HPDE6-E6E7 (cell line): ENCODE data around the gene SNX27.
"Not testable (repeated sequence)": the region's sequence is repeated elsewhere in the genome, so short reads cannot be mapped to it uniquely, and the experiment has no call there.

ENCODE experiments used
- DNase-seq: peaks from one replicate; pipeline ENCODE4 v3.0.0; 2011; ENCODE audit warnings: missing footprints; ENCODE audit errors: extremely low spot score

SNX27 gene

GRCh38 chr1:151639466-151639865, 27.6 kb downstream of the SNX27 start:
- no peak for DNase-seq

GRCh38 chr1:151641229-151641628, 29.4 kb downstream of the SNX27 start:
- DNase-seq: no peak

GRCh38 chr1:151643085-151643484, 31.2 kb downstream of the SNX27 start:
- DNase-seq: not testable (repeated sequence)

GRCh38 chr1:151644001-151644400, 32.2 kb downstream of the SNX27 start:
- no peak for DNase-seq

- DNase-seq: no peak
These were observed 41.5 kb downstream of the SNX27 start for GRCh38 chr1:151653397-151653796.

- DNase-seq: no peak
These were observed 43.5 kb downstream of the SNX27 start for GRCh38 chr1:151655371-151655770.

- DNase-seq: no peak
These were observed 49.9 kb downstream of the SNX27 start for GRCh38 chr1:151661751-151662150.

GRCh38 chr1:151668090-151668489, 56.2 kb downstream of the SNX27 start:
- DNase-seq: no peak

- DNase-seq: not testable (repeated sequence)
These were observed 58.3 kb downstream of the SNX27 start for GRCh38 chr1:151670036-151670675.

- no peak for DNase-seq
These were observed 61.6 kb downstream of the SNX27 start for GRCh38 chr1:151673407-151673806.

GRCh38 chr1:151680391-151680790, 68.5 kb downstream of the SNX27 start:
- peak; percentile 43 for DNase-seq

GRCh38 chr1:151680826-151681225, 69.0 kb downstream of the SNX27 start:
- DNase-seq: peak; percentile 81

- no peak for DNase-seq
These were observed 70.1 kb downstream of the SNX27 start for GRCh38 chr1:151681923-151682322.

GRCh38 chr1:151682901-151683300, 71.1 kb downstream of the SNX27 start:
- not testable (repeated sequence) for DNase-seq

- no peak for DNase-seq
These were observed 72.3 kb downstream of the SNX27 start for GRCh38 chr1:151684128-151684527.

GRCh38 chr1:151686561-151686960, 74.7 kb downstream of the SNX27 start:
- no peak for DNase-seq

GRCh38 chr1:151689494-151689893, 77.6 kb downstream of the SNX27 start:
- DNase-seq: no peak

GRCh38 chr1:151692226-151692625, 80.4 kb downstream of the SNX27 start:
- DNase-seq: no peak

- DNase-seq: no peak
These were observed 81.3 kb downstream of the SNX27 start for GRCh38 chr1:151693057-151693651.

- DNase-seq: no peak
These were observed 89.7 kb downstream of the SNX27 start for GRCh38 chr1:151701515-151701914.

GRCh38 chr1:151702936-151703335, 91.1 kb downstream of the SNX27 start:
- no peak for DNase-seq

GRCh38 chr1:151703813-151704212, 92.0 kb downstream of the SNX27 start:
- DNase-seq: no peak

GRCh38 chr1:151704246-151704645, 92.4 kb downstream of the SNX27 start:
- DNase-seq: no peak

- DNase-seq: no peak
These were observed 93.3 kb downstream of the SNX27 start for GRCh38 chr1:151705146-151705545.
